ENCODE measurements around the gene DENND6B.

DNA sequence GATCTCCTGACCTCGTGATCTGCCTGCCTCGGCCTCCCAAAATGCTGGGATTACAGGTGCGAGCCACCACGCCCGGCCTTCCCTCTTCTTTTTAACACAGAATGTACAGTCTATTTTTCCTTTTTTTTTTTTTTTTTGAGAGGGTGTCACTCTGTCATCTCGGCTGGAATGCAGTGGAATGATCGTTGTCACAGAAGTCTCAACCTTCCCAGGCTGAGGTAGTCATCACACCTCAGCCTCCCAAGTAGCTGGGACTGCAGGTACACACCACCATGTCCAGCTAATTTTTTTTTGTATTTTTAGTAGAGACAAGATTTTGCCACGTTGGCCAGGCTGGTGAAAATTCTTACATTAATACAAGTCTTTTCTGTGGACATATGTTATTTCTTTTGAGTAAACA is 29.4 kb upstream of the DENND6B start:
- TF ChIP-seq, protein P1, sequence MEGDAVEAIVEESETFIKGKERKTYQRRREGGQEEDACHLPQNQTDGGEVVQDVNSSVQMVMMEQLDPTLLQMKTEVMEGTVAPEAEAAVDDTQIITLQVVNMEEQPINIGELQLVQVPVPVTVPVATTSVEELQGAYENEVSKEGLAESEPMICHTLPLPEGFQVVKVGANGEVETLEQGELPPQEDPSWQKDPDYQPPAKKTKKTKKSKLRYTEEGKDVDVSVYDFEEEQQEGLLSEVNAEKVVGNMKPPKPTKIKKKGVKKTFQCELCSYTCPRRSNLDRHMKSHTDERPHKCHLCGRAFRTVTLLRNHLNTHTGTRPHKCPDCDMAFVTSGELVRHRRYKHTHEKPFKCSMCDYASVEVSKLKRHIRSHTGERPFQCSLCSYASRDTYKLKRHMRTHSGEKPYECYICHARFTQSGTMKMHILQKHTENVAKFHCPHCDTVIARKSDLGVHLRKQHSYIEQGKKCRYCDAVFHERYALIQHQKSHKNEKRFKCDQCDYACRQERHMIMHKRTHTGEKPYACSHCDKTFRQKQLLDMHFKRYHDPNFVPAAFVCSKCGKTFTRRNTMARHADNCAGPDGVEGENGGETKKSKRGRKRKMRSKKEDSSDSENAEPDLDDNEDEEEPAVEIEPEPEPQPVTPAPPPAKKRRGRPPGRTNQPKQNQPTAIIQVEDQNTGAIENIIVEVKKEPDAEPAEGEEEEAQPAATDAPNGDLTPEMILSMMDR (IDR thresholded peaks at IDR 0.05 in 2 of 3, conservative IDR thresholded peaks at IDR 0.05 in 1 of 3; ENCODE audit: borderline replicate concordance in 1 of 3, insufficient read depth in 1 of 3, low read depth in 2 of 3, low read length in 2 of 3), result no peak
- TF ChIP-seq EGR1 (IDR thresholded peaks at IDR 0.05; ENCODE audit: low read depth), result no peak
- no peak for TF ChIP-seq POLR2AphosphoS5 (IDR thresholded peaks at IDR 0.05; ENCODE audit: low read depth, low read length)
- TF ChIP-seq EZH2 (IDR thresholded peaks at IDR 0.05), result no peak
- TF ChIP-seq, protein P2, sequence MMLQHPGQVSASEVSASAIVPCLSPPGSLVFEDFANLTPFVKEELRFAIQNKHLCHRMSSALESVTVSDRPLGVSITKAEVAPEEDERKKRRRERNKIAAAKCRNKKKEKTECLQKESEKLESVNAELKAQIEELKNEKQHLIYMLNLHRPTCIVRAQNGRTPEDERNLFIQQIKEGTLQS (IDR thresholded peaks at IDR 0.05), result no peak
- no peak for TF ChIP-seq POLR2A (IDR thresholded peaks at IDR 0.05; ENCODE audit: borderline replicate concordance, extremely low read depth, insufficient read depth, insufficient read length)
- TF ChIP-seq EZH2phosphoT487 (IDR thresholded peaks at IDR 0.05; ENCODE audit: borderline replicate concordance), result no peak
- TF ChIP-seq, protein P3, sequence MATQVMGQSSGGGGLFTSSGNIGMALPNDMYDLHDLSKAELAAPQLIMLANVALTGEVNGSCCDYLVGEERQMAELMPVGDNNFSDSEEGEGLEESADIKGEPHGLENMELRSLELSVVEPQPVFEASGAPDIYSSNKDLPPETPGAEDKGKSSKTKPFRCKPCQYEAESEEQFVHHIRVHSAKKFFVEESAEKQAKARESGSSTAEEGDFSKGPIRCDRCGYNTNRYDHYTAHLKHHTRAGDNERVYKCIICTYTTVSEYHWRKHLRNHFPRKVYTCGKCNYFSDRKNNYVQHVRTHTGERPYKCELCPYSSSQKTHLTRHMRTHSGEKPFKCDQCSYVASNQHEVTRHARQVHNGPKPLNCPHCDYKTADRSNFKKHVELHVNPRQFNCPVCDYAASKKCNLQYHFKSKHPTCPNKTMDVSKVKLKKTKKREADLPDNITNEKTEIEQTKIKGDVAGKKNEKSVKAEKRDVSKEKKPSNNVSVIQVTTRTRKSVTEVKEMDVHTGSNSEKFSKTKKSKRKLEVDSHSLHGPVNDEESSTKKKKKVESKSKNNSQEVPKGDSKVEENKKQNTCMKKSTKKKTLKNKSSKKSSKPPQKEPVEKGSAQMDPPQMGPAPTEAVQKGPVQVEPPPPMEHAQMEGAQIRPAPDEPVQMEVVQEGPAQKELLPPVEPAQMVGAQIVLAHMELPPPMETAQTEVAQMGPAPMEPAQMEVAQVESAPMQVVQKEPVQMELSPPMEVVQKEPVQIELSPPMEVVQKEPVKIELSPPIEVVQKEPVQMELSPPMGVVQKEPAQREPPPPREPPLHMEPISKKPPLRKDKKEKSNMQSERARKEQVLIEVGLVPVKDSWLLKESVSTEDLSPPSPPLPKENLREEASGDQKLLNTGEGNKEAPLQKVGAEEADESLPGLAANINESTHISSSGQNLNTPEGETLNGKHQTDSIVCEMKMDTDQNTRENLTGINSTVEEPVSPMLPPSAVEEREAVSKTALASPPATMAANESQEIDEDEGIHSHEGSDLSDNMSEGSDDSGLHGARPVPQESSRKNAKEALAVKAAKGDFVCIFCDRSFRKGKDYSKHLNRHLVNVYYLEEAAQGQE (IDR thresholded peaks at IDR 0.05; ENCODE audit: low read depth), result no peak
- TF ChIP-seq ZFX (IDR thresholded peaks at IDR 0.05), result no peak
- no peak for TF ChIP-seq SRF (IDR thresholded peaks at IDR 0.05; ENCODE audit: low read depth)
- TF ChIP-seq FOSL1 (IDR thresholded peaks at IDR 0.05; ENCODE audit: low read depth), result no peak
- TF ChIP-seq YY1 (IDR thresholded peaks at IDR 0.05; ENCODE audit: extremely low read depth, insufficient replicate concordance, low read depth, low read length), result no peak
